IMR-90 (cell line): ENCODE measurements around the gene DCC.

ENCODE experiments used
- BHLHE40 ChIP-seq: fragments of 150-350 bp; IDR thresholded peaks from 2 replicates; pipeline ENCODE4 v1.6.1; 2016; ENCODE audit warnings: mild to moderate bottlenecking, low read depth, low read length
- CEBPB ChIP-seq: IDR thresholded peaks from 2 replicates; pipeline ENCODE4 v1.6.1; 2012; ENCODE audit warnings: low read depth, low read length, improper control_type of control experiment
- MAFK ChIP-seq: IDR thresholded peaks from 2 replicates; pipeline ENCODE4 v1.6.1; 2012; ENCODE audit warnings: low read depth, low read length, improper control_type of control experiment
- MXI1 ChIP-seq: IDR thresholded peaks from 2 replicates; pipeline ENCODE4 v1.6.1; 2012; ENCODE audit warnings: low read depth, mild to moderate bottlenecking, low read length, moderate library complexity, borderline replicate concordance
- POLR2A ChIP-seq: IDR thresholded peaks from 2 replicates; pipeline ENCODE4 v1.6.1; 2012; ENCODE audit warnings: mild to moderate bottlenecking, low read depth, low read length
- RAD21 ChIP-seq: IDR thresholded peaks from 2 replicates; pipeline ENCODE4 v1.6.1; 2012; ENCODE audit warnings: low read length, improper control_type of control experiment
- RCOR1 ChIP-seq: IDR thresholded peaks from 2 replicates; pipeline ENCODE4 v1.6.1; 2012; ENCODE audit warnings: mild to moderate bottlenecking, low read length, improper control_type of control experiment; ENCODE audit not compliant: insufficient replicate concordance
- TF ChIP-seq, protein P1 (sequence below): conservative IDR thresholded peaks from 2 replicates; pipeline ENCODE4 v1.5.1; 2012; ENCODE audit warnings: mild to moderate bottlenecking, low read depth, low read length, improper control_type of control experiment
- TF ChIP-seq, protein P2 (sequence below): fragments of 150-350 bp; IDR thresholded peaks from 2 replicates; pipeline ENCODE4 v1.6.1; 2017; ENCODE audit warnings: mild to moderate bottlenecking, antibody characterized with exemption, low read length, low read depth

DNA sequence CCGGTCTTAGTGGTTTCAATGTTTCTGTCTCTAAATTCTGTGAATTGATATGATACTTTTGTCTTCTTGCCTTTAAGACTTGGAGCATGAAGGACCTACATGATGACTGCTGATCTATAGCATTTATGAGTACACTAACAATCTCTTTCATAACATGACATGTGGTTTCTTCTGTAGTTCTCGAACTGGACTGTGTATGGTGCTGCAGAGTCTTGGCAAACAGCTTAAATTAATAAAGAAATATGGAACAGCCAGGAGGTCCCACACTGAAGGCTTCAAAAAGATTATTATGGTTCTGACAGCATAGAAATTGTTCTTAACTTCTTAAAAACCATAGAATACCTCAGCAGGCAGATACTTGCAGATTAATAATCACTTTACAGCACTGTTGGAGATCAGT, 145.0 kb downstream of the DCC start:
- TF ChIP-seq, protein P1, sequence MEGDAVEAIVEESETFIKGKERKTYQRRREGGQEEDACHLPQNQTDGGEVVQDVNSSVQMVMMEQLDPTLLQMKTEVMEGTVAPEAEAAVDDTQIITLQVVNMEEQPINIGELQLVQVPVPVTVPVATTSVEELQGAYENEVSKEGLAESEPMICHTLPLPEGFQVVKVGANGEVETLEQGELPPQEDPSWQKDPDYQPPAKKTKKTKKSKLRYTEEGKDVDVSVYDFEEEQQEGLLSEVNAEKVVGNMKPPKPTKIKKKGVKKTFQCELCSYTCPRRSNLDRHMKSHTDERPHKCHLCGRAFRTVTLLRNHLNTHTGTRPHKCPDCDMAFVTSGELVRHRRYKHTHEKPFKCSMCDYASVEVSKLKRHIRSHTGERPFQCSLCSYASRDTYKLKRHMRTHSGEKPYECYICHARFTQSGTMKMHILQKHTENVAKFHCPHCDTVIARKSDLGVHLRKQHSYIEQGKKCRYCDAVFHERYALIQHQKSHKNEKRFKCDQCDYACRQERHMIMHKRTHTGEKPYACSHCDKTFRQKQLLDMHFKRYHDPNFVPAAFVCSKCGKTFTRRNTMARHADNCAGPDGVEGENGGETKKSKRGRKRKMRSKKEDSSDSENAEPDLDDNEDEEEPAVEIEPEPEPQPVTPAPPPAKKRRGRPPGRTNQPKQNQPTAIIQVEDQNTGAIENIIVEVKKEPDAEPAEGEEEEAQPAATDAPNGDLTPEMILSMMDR: no peak
- TF ChIP-seq CEBPB (no peak), POLR2A (no peak), MXI1 (no peak), RCOR1 (no peak), MAFK (no peak), BHLHE40 (no peak), RAD21 (no peak)
- TF ChIP-seq, protein P2, sequence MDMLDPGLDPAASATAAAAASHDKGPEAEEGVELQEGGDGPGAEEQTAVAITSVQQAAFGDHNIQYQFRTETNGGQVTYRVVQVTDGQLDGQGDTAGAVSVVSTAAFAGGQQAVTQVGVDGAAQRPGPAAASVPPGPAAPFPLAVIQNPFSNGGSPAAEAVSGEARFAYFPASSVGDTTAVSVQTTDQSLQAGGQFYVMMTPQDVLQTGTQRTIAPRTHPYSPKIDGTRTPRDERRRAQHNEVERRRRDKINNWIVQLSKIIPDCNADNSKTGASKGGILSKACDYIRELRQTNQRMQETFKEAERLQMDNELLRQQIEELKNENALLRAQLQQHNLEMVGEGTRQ: no peak
